ENCODE measurements around the gene BID. TPM values are rescaled to one million over a fixed set of nuclear protein-coding genes. Genes with fewer than 3 reads are reported as not detected.

BID gene
- total and polyA plus RNA-seq, 2 of the 8 experiments (the other 6 are each of a cell fraction or from before 2014, with no cell fraction given): 39.3 to 114 TPM

GRCh38 chr22:17814830-17815229 lies 40.6 kb upstream of the BID start:
- Histone ChIP-seq H2AK5ac (ENCODE audit: low read depth, low read length) (no peak overlapping the region), H3K36me3 (ENCODE audit: control insufficient read depth in 2 of 4, insufficient read depth in 4 of 4, low read length in 3 of 4) (peaks cover 0 to 3% (median 0%) of the 10 kb centered on the region in 4 experiments; a peak in 3 of 8 replicates), H3K79me1 (ENCODE audit: low read depth, low read length) (no peaks in the 10 kb centered on the region; the same call in 1 of the 2 replicates), H2BK5ac (ENCODE audit: low read depth, low read length) (no peak overlapping the region), H2BK15ac (ENCODE audit: low read length) (no peak overlapping the region), H3K4me1 (replicated peaks in 1 of 4; ENCODE audit: control insufficient read depth in 3 of 4, insufficient read depth in 4 of 4, low read length in 3 of 4) (peaks cover 0 to 1% (median 0%) of the 10 kb centered on the region in 4 experiments; a peak in 2 of 7 replicates), H3K4me3 (ENCODE audit: extremely low read depth in 1 of 4, insufficient read depth in 2 of 4, low read depth in 3 of 4, low read length in 4 of 4) (no peak overlapping the region), H3K9ac (replicated peaks in 1 of 4; ENCODE audit: extremely low read depth in 1 of 4, low read depth in 3 of 4, low read length in 3 of 4) (no peak overlapping the region), H2AFZ (ENCODE audit: low read length) (no peak overlapping the region), H3K27ac (ENCODE audit: low read depth, low read length) (no peak overlapping the region), H2BK12ac (ENCODE audit: low read depth, low read length) (no peak overlapping the region), H3K9me3 (ENCODE audit: insufficient read depth in 2 of 2, low read depth in 1 of 2, low read length in 1 of 2) (no peaks in the 10 kb centered on the region), H3K4me2 (ENCODE audit: insufficient read depth in 1 of 2, low read depth in 2 of 2, low read length in 2 of 2) (no peak overlapping the region), H4K20me1 (replicated peaks in 1 of 2; ENCODE audit: control insufficient read depth in 1 of 2, insufficient read depth in 2 of 2, low read length in 2 of 2) (peaks cover 0 to 1% of the 10 kb centered on the region in 2 experiments), H3K4ac (replicated peaks; ENCODE audit: insufficient read length, low read depth, low read length) (no peak overlapping the region), H4K5ac (ENCODE audit: insufficient read length, low read depth, low read length) (no peak overlapping the region), H3K23ac (ENCODE audit: insufficient read length) (no peak overlapping the region), H3K79me2 (ENCODE audit: control insufficient read depth in 1 of 2, insufficient read depth in 2 of 2, low read length in 2 of 2) (no peaks in the 10 kb centered on the region), H3K27me3 (replicated peaks in 1 of 4; ENCODE audit: control insufficient read depth in 3 of 4, extremely low read depth in 1 of 4, insufficient read depth in 3 of 4, low read length in 3 of 4) (no peaks in the 10 kb centered on the region), H4K91ac (replicated peaks; ENCODE audit: insufficient read length, low read length) (no peak overlapping the region), H3K18ac (ENCODE audit: extremely low read depth, low read length) (no peak overlapping the region), H2BK20ac (ENCODE audit: low read length) (no peak overlapping the region), H4K8ac (ENCODE audit: extremely low read depth, insufficient read depth, low read length) (no peak overlapping the region), H3K23me2 (ENCODE audit: low read depth, low read length) (no peaks in the 10 kb centered on the region), H2BK120ac (replicated peaks; ENCODE audit: low read depth, low read length) (no peak overlapping the region), H3K56ac (replicated peaks; ENCODE audit: insufficient read length, low read depth, low read length) (no peak overlapping the region), H3K14ac (ENCODE audit: insufficient read length) (no peak overlapping the region)
- ChIA-PET POLR2A (ENCODE audit: partially characterized antibody) (no interaction called here), CTCF (ENCODE audit: partially characterized antibody) (interaction anchor here (0.6 to 2.4 kb wide), 3 partner anchors 15 to 255 kb away, joined by 3 to 9 read pairs (median 3); no protein-coding TSS in a partner anchor)
- DNase-seq (ENCODE audit: low read depth in 1 of 2, low spot score in 2 of 2): no peak
- 92% methylated on average over 19 of the region's 20 CpGs; no CpG with 5 or more reads in 1 of the 2 experiments for WGBS, 2 experiments (ENCODE audit: extremely low coverage in 1 of 2, insufficient coverage in 1 of 2, insufficient read length in 1 of 2, insufficient replicate concordance in 2 of 2, low coverage in 1 of 2, low lambda C conversion rate in 2 of 2, missing lambda C conversion rate in 1 of 2)
- FAIRE-seq: no peak
- TF ChIP-seq BCL11A (IDR thresholded peaks at IDR 0.05; ENCODE audit: low read depth in 2 of 2, low read length in 2 of 2): no peak
- no peak for TF ChIP-seq JUND (IDR thresholded peaks at IDR 0.05; ENCODE audit: low read length)
- no peak for TF ChIP-seq GABPA (IDR thresholded peaks at IDR 0.05; ENCODE audit: borderline replicate concordance, insufficient read depth, low read length)
- TF ChIP-seq HDAC6 (IDR thresholded peaks at IDR 0.05; ENCODE audit: low read depth, low read length): no peak
- no peak for TF ChIP-seq GTF2F1 (IDR thresholded peaks at IDR 0.05; ENCODE audit: borderline replicate concordance, low read depth, low read length)
- no peak for TF ChIP-seq CREB1 (IDR thresholded peaks at IDR 0.05)
- TF ChIP-seq CBX8 (IDR thresholded peaks at IDR 0.05; ENCODE audit: borderline replicate concordance, low read depth, low read length): no peak
- TF ChIP-seq KDM5A (IDR thresholded peaks at IDR 0.05; ENCODE audit: low read length): no peak
- no peak for TF ChIP-seq CHD1 (IDR thresholded peaks at IDR 0.05; ENCODE audit: low read depth, low read length)
- no peak for TF ChIP-seq BRCA1 (IDR thresholded peaks at IDR 0.05; ENCODE audit: low read depth, low read length)
- TF ChIP-seq TBP (IDR thresholded peaks at IDR 0.05; ENCODE audit: low read depth, low read length): no peak
